ENCODE measurements around the gene TOR1AIP1.

The TOR1AIP1 gene

DNA sequence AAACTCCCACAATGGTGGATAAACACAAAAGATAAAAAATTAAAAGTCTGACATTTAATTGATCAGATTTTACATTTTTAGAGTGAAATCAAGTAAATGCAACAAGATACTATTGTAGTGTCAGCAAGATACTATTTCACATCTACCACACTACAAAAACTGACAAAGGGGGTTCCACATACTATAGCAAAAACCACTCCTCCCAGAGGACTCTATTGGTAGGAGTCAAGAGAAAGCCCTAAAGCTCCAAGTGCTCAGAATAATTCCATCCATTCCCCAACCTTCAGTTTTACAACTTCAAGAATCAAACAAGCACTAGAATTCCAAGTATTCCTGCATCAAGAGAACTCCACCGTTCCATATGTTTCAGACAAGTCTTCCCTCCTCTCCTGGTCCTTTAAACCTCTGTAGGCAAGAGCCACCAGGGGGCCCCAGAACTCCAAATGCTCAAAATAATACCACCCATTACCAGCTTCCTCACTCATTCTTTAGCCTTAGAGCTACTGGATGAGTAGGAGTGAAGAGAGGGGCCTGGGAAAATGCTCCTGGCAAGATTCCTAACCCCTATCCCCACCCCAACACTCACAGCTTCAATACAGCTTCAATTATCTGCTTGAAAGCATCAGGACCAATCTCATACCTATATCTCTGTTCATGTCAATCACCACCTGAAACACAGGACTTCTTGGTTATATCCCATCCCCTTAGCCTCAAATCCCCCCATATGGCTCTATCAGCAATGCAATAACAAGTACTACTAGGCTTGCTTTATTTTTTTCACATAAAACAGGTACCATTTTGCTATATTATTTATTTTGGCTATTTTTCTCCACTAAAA lies 14.4 kb upstream of the TOR1AIP1 start:
- H2AFZ ChIP-seq (ENCODE audit: low read depth, low read length): no peak overlapping the region
- H3K27me3 ChIP-seq (ENCODE audit: insufficient read depth, low read length, poor library complexity): no peaks in the 10 kb centered on the region
- H3K27ac ChIP-seq (ENCODE audit: low read length): no peak overlapping the region
- H3K4me2 ChIP-seq (ENCODE audit: insufficient read depth, low read length): no peak overlapping the region
- peak; percentile 54 for DNase-seq
- H3K4me1 ChIP-seq (ENCODE audit: insufficient read depth, low read length): 0 out of 2 replicates have a peak, but pooled peaks cover 1% of the 10 kb centered on the region
- H3K79me2 ChIP-seq (ENCODE audit: insufficient read depth, low read length): peaks cover 69% of the 10 kb centered on the region
- no peak for TF ChIP-seq EZH2 (IDR thresholded peaks at IDR 0.05; ENCODE audit: borderline replicate concordance, low read depth, low read length, severe bottlenecking)
- TF ChIP-seq, protein P1, sequence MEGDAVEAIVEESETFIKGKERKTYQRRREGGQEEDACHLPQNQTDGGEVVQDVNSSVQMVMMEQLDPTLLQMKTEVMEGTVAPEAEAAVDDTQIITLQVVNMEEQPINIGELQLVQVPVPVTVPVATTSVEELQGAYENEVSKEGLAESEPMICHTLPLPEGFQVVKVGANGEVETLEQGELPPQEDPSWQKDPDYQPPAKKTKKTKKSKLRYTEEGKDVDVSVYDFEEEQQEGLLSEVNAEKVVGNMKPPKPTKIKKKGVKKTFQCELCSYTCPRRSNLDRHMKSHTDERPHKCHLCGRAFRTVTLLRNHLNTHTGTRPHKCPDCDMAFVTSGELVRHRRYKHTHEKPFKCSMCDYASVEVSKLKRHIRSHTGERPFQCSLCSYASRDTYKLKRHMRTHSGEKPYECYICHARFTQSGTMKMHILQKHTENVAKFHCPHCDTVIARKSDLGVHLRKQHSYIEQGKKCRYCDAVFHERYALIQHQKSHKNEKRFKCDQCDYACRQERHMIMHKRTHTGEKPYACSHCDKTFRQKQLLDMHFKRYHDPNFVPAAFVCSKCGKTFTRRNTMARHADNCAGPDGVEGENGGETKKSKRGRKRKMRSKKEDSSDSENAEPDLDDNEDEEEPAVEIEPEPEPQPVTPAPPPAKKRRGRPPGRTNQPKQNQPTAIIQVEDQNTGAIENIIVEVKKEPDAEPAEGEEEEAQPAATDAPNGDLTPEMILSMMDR (IDR thresholded peaks at IDR 0.05; ENCODE audit: borderline replicate concordance, extremely low read depth, low read length, poor library complexity, severe bottlenecking): peak; percentile 74
- peak; percentile 89 for ATAC-seq (ENCODE audit: insufficient read depth, low read depth)
- peaks cover 64% of the 10 kb centered on the region for H3K36me3 ChIP-seq (ENCODE audit: insufficient read depth, low read length)
- H3K9me3 ChIP-seq (ENCODE audit: insufficient read depth, low read length, severe bottlenecking): no peaks in the 10 kb centered on the region
- 0 out of 2 replicates have a peak, but pooled peaks cover 5% of the 10 kb centered on the region for H4K20me1 ChIP-seq (ENCODE audit: insufficient read depth, low read length)
- no peak overlapping the region for H3K4me3 ChIP-seq (ENCODE audit: low read depth in 1 of 2, low read length in 2 of 2)
- no peak overlapping the region for H3K9ac ChIP-seq (ENCODE audit: low read depth, low read length)

DNA sequence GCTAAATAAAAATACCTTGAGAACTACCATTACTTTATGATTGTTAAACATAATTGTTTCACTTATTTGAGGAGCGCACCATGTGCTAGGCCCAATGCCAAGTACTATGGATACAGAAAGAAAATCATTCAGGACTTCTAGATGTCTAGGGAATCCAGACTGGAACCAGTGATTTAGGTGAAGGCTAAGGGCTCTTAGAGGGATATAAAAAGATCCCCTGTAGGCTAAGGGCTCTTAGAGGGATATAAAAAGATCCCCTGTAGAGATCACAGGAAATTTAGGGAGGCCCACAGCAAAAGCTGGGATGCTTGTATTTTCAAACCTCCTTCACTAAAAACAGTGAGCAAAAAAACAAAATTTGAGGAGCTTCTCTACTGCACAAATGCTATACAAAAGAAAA lies 11.2 kb upstream of the TOR1AIP1 start:
- H3K4me3 ChIP-seq (ENCODE audit: low read depth in 1 of 2, low read length in 2 of 2): no peak overlapping the region
- H3K9me3 ChIP-seq (ENCODE audit: insufficient read depth, low read length, severe bottlenecking): no peaks in the 10 kb centered on the region
- H3K36me3 ChIP-seq (ENCODE audit: insufficient read depth, low read length): peaks cover 65% of the 10 kb centered on the region
- H2AFZ ChIP-seq (ENCODE audit: low read depth, low read length): no peak overlapping the region
- DNase-seq (no peak), ATAC-seq (ENCODE audit: insufficient read depth, low read depth) (no peak)
- peaks cover 9% of the 10 kb centered on the region; the same call in 1 of the 2 replicates for H4K20me1 ChIP-seq (ENCODE audit: insufficient read depth, low read length)
- no peak overlapping the region for H3K9ac ChIP-seq (ENCODE audit: low read depth, low read length)
- H3K79me2 ChIP-seq (ENCODE audit: insufficient read depth, low read length): peaks cover 86% of the 10 kb centered on the region
- H3K4me2 ChIP-seq (ENCODE audit: insufficient read depth, low read length): no peak overlapping the region
- H3K27ac ChIP-seq (ENCODE audit: low read length): no peak overlapping the region
- H3K27me3 ChIP-seq (ENCODE audit: insufficient read depth, low read length, poor library complexity): no peaks in the 10 kb centered on the region
- H3K4me1 ChIP-seq (ENCODE audit: insufficient read depth, low read length): peaks cover 19% of the 10 kb centered on the region
- TF ChIP-seq, protein P1 (IDR thresholded peaks at IDR 0.05; ENCODE audit: borderline replicate concordance, extremely low read depth, low read length, poor library complexity, severe bottlenecking): no peak
- no peak for TF ChIP-seq EZH2 (IDR thresholded peaks at IDR 0.05; ENCODE audit: borderline replicate concordance, low read depth, low read length, severe bottlenecking)

DNA sequence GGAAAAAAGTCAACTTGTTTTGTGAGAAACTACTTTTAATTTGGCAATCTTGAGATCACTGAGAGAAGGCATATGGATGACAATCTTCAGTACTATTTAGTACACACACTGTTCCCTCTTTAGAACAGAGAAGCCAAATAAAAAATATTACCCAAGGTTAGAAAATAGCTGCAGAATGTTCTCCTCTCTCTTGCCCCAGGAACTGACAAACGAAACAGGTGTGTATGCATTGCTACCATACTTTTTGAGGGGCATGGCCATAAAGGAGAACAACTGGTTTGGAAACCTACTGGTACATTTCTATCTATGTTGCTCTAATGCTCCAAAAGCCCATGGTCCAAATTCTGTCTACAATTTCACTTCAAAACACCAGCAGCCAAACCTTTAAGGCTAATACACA lies 10.1 kb upstream of the TOR1AIP1 start:
- Histone ChIP-seq H3K9ac (ENCODE audit: low read depth, low read length) (no peak overlapping the region), H3K27ac (ENCODE audit: low read length) (no peak overlapping the region), H3K79me2 (ENCODE audit: insufficient read depth, low read length) (peaks cover 97% of the 10 kb centered on the region), H3K4me2 (ENCODE audit: insufficient read depth, low read length) (no peak overlapping the region), H2AFZ (ENCODE audit: low read depth, low read length) (no peak overlapping the region), H3K36me3 (ENCODE audit: insufficient read depth, low read length) (peaks cover 61% of the 10 kb centered on the region), H3K4me1 (ENCODE audit: insufficient read depth, low read length) (peaks cover 30% of the 10 kb centered on the region), H4K20me1 (ENCODE audit: insufficient read depth, low read length) (peaks cover 9% of the 10 kb centered on the region; the same call in 1 of the 2 replicates), H3K9me3 (ENCODE audit: insufficient read depth, low read length, severe bottlenecking) (no peaks in the 10 kb centered on the region), H3K27me3 (ENCODE audit: insufficient read depth, low read length, poor library complexity) (no peaks in the 10 kb centered on the region), H3K4me3 (ENCODE audit: low read depth in 1 of 2, low read length in 2 of 2) (no peak overlapping the region)
- DNase-seq (no peak), ATAC-seq (ENCODE audit: insufficient read depth, low read depth) (no peak)
- TF ChIP-seq, protein P1 (IDR thresholded peaks at IDR 0.05; ENCODE audit: borderline replicate concordance, extremely low read depth, low read length, poor library complexity, severe bottlenecking): no peak
- TF ChIP-seq EZH2 (IDR thresholded peaks at IDR 0.05; ENCODE audit: borderline replicate concordance, low read depth, low read length, severe bottlenecking): no peak

All from DND-41 (cell line).